OCI-LY3 (cell line): ENCODE results near the gene HIF1AN.
A peak's percentile ranks its signal among the peaks of the same experiment; 100 is the strongest.

Source experiments
- H2AFZ ChIP-seq: fragments of 200-600, 300-600 bp; shearing (Covaris generic); 2 replicates; pipeline ENCODE4 v1.6.0; 2014; ENCODE audit warnings: antibody characterized with exemption, low read depth, low read length
- H3K27ac ChIP-seq: fragments of 200-600, 300-600 bp; sonication (generic); 2 replicates; pipeline ENCODE4 v1.5.1; 2014; ENCODE audit warnings: mild to moderate bottlenecking, low read length, moderate library complexity, mixed read lengths
- H3K27me3 ChIP-seq: fragments of 200-600, 300-600 bp; sonication (generic); 2 replicates; pipeline ENCODE4 v1.6.1; 2014; ENCODE audit warnings: low read depth, low read length, mixed read lengths
- H3K36me3 ChIP-seq: fragments of 200-600, 300-600 bp; sonication (generic); replicated peaks from 2 replicates; pipeline ENCODE3; 2014; ENCODE audit warnings: low read depth, low read length, mixed read lengths
- H3K4me1 ChIP-seq: fragments of 300-600, 200-600 bp; sonication (generic); 2 replicates; pipeline ENCODE4 v1.6.1; 2014; ENCODE audit warnings: low read length, mixed read lengths
- H3K4me2 ChIP-seq: fragments of 200-600, 300-600 bp; sonication (generic); 2 replicates; pipeline ENCODE4 v1.6.1; 2014; ENCODE audit warnings: low read length, mixed read lengths
- H3K4me3 ChIP-seq: fragments of 300-600, 200-600 bp; sonication (generic); 2 replicates; pipeline ENCODE4 v1.5.1; 2014; ENCODE audit warnings: antibody characterized with exemption, mild to moderate bottlenecking, low read length, moderate library complexity
- H3K79me2 ChIP-seq: fragments of 300-600, 200-600 bp; shearing (Covaris generic); 2 replicates; pipeline ENCODE4 v1.6.1; 2014; ENCODE audit warnings: mild to moderate bottlenecking, low read length, mixed read lengths
- H3K9ac ChIP-seq: fragments of 300-600, 200-600 bp; shearing (Covaris generic); 2 replicates; pipeline ENCODE4 v1.6.0; 2014; ENCODE audit warnings: mild to moderate bottlenecking, low read length, moderate library complexity
- H3K9me3 ChIP-seq: fragments of 200-600, 300-600 bp; shearing (Covaris generic); 2 replicates; pipeline ENCODE4 v1.6.1; 2014; ENCODE audit warnings: low read length, mixed read lengths; ENCODE audit not compliant: insufficient read depth
- H4K20me1 ChIP-seq: fragments of 200-600, 300-600 bp; sonication (generic); 2 replicates; pipeline ENCODE4 v1.6.1; 2016; ENCODE audit warnings: low read length, mixed read lengths; ENCODE audit not compliant: insufficient read depth
- EZH2phosphoT487 ChIP-seq: fragments of 200-600 bp; shearing (Covaris generic); IDR thresholded peaks from 2 replicates; pipeline ENCODE4 v1.6.1; 2018; ENCODE audit warnings: antibody characterized with exemption, mixed run types, low read depth
- TF ChIP-seq, protein P1 (sequence below): fragments of 200-600, 300-600 bp; sonication (generic); IDR thresholded peaks from 2 replicates; pipeline ENCODE4 v1.5.1; 2014; ENCODE audit warnings: antibody characterized with exemption, low read length, low read depth

HIF1AN gene

DNA sequence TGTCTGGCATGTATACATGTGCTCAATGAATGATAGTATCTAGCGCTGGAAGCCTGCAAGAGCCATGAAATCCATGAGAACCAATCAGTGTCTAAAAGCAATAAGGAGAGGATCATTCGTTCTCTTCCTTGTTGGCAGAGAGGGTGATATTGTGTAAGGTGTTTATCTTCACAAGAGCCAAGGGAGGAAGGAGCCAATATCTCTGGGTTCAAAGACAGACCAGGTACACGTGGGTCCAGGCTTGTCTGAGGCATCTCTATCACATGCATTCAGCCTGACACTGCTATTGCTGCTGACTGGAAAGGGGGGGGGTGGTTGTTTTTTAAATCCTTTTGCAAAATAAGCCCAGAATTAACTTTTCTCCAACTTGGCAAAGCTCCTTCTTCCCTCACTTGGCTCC is 20.1 kb upstream of the HIF1AN start:
- no peaks in the 10 kb centered on the region for H4K20me1 ChIP-seq
- H3K27me3 ChIP-seq: no peaks in the 10 kb centered on the region
- H3K36me3 ChIP-seq: no peaks in the 10 kb centered on the region
- H3K4me3 ChIP-seq: no peak overlapping the region
- H3K9me3 ChIP-seq: no peaks in the 10 kb centered on the region
- no peak overlapping the region for H3K4me2 ChIP-seq
- H3K9ac ChIP-seq: no peak overlapping the region
- H3K79me2 ChIP-seq: no peaks in the 10 kb centered on the region
- no peak overlapping the region for H3K27ac ChIP-seq
- H3K4me1 ChIP-seq: no peaks in the 10 kb centered on the region
- TF ChIP-seq EZH2phosphoT487: no peak
- TF ChIP-seq, protein P1, sequence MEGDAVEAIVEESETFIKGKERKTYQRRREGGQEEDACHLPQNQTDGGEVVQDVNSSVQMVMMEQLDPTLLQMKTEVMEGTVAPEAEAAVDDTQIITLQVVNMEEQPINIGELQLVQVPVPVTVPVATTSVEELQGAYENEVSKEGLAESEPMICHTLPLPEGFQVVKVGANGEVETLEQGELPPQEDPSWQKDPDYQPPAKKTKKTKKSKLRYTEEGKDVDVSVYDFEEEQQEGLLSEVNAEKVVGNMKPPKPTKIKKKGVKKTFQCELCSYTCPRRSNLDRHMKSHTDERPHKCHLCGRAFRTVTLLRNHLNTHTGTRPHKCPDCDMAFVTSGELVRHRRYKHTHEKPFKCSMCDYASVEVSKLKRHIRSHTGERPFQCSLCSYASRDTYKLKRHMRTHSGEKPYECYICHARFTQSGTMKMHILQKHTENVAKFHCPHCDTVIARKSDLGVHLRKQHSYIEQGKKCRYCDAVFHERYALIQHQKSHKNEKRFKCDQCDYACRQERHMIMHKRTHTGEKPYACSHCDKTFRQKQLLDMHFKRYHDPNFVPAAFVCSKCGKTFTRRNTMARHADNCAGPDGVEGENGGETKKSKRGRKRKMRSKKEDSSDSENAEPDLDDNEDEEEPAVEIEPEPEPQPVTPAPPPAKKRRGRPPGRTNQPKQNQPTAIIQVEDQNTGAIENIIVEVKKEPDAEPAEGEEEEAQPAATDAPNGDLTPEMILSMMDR: no peak
- no peak overlapping the region for H2AFZ ChIP-seq

DNA sequence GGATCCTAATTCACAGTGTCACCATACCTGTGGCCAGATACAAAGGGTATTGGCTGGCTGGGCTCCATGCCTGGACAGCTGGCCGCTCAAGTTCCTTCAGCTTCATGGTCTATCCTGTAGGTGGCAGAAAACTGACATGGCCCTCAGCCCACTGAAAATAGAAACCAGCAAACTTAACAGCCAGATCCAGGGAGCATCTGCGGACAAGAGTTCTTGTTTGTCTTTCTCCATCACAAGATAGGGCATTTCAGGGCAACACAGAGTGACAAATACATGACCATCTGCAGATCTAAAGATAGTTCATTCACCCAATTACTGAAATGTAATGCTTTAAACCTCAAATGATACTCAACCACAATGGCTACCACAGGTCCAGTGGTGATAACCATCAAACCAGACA is 18.9 kb upstream of the HIF1AN start:
- Histone ChIP-seq H3K4me2 (no peak overlapping the region), H2AFZ (no peak overlapping the region), H3K27ac (no peak overlapping the region), H3K9ac (no peak overlapping the region), H3K36me3 (no peaks in the 10 kb centered on the region), H3K4me1 (no peaks in the 10 kb centered on the region), H3K4me3 (no peak overlapping the region), H3K27me3 (no peaks in the 10 kb centered on the region), H4K20me1 (no peaks in the 10 kb centered on the region), H3K9me3 (no peaks in the 10 kb centered on the region), H3K79me2 (no peaks in the 10 kb centered on the region)
- TF ChIP-seq EZH2phosphoT487: no peak
- TF ChIP-seq, protein P1: peak; percentile 16; the same call in 1 of the 2 replicates

DNA sequence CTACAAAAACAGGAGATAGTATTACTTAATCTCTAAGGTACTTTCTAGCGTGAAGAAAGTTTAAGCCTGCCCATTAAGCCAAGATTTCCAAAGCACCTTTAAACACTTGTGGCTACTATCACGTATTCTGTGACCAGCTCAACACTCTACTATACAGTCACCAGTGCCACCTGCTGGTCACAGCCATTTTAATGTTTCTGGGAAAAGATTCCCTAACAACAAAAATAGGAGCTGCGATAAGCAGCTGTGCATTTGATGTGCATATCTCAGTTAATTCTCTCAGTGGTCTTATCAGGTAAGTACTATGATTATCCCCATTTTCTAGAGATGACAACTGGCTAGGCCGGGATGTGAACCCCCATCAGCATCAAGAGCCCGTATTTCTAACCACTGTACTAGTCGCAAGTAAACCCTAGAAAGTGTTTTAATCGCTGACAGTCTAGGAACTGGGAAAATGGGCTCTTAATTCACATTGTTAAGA is 16.9 kb upstream of the HIF1AN start:
- no peak for TF ChIP-seq EZH2phosphoT487
- TF ChIP-seq, protein P1: peak; percentile 59
- Histone ChIP-seq H3K27ac (no peak overlapping the region), H3K4me2 (no peak overlapping the region), H3K79me2 (no peaks in the 10 kb centered on the region), H3K36me3 (no peaks in the 10 kb centered on the region), H4K20me1 (no peaks in the 10 kb centered on the region), H3K9ac (no peak overlapping the region), H3K27me3 (no peaks in the 10 kb centered on the region), H3K4me1 (no peaks in the 10 kb centered on the region), H3K4me3 (no peak overlapping the region), H2AFZ (no peak overlapping the region), H3K9me3 (no peaks in the 10 kb centered on the region)

DNA sequence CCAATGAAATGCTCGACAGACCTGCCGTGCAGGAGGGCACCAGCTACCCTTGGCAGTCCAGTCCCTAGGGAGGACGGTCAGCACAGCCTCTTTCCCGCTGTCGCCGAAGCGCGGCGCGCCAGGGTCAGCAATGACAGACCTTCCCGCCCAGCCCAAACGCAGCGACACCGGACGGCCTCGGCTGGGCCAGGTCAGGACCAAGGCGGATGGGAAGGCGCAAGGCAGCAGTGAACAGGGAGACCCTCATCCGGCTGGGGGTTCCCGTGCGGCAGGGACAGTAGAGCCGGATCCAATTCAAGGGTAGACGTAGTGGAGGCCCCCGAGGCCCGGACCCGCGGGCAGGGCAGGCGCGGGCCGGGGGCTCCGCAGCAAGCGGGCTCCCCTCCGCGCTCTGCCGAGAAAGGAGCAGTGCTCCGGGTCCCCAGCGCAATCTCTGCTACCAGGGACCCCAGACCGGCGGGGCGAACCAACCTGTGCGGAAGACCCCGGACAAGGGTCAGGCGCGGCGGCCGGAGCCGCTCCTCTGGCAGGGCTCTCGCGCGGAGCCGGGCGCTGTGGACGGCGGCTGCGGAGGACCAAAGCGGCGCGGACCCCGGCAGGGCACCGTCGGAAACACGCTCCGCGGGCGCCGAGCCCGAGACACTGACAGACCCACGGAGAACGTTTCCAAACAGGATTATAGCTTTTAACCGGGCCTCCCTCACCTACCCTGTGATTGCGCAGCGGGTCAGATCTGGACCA is 16.3 kb upstream of the HIF1AN start, which contains the start of gene SEC31B:
SEC31B (minus strand) TSS at position 551 of the 741 bp plus-strand sequence. CDS start 2,909 bp downstream, outside the sequence.
- H3K27me3 ChIP-seq: no peaks in the 10 kb centered on the region
- no peaks in the 10 kb centered on the region for H3K79me2 ChIP-seq
- no peaks in the 10 kb centered on the region for H3K9me3 ChIP-seq
- no peak within 1 kb of the TSS for H3K27ac ChIP-seq
- TF ChIP-seq, protein P1: no peak
- no peak for TF ChIP-seq EZH2phosphoT487
- H3K9ac ChIP-seq: no peak within 1 kb of the TSS
- H4K20me1 ChIP-seq: no peaks in the 10 kb centered on the region
- no peak within 1 kb of the TSS for H3K4me2 ChIP-seq
- no peaks in the 10 kb centered on the region for H3K36me3 ChIP-seq
- no peak within 1 kb of the TSS for H3K4me3 ChIP-seq
- no peak within 1 kb of the TSS for H2AFZ ChIP-seq
- H3K4me1 ChIP-seq: no peaks in the 10 kb centered on the region
